PC-9 (cell line): ENCODE measurements around the gene ZCCHC18. TPM values are rescaled to one million over a fixed set of nuclear protein-coding genes. Genes with fewer than 3 reads are reported as not detected.
"Not testable (repeated sequence)": the region's sequence is repeated elsewhere in the genome, so short reads cannot be mapped to it uniquely, and the experiment has no call there.

ENCODE experiments used
- BruUV-seq: library from RNA; stranded (reverse); fragments of 400-500 nt; replicated peaks from 2 replicates; lab custom pipeline; 2021; lab: Mats Ljungman, UMichigan
- CTCF ChIA-PET: fragments of 300-600 bp; sonication (Branson Sonifier 250); formaldehyde crosslinking; loops from one replicate; lab custom pipeline; 2022; ENCODE audit warnings: antibody characterized with exemption; lab: Charles Lee
- POLR2A ChIA-PET: fragments of 300-600 bp; sonication (Branson Sonifier 250); formaldehyde crosslinking; loops from one replicate; lab custom pipeline; 2022; ENCODE audit warnings: antibody characterized with exemption; ENCODE audit not compliant: unreplicated experiment; lab: Charles Lee
- DNase-seq, 2 experiments: peaks; one replicate each; pipeline versions ENCODE4 v3.0.0 to v3.0.0-alpha.2; 2015 to 2022; ENCODE audit warnings: mixed read lengths in 1 of 2
- H2AFZ ChIP-seq: fragments of 200-600 bp; sonication (generic); 2 replicates; pipeline ENCODE4 v1.8.1; 2017; ENCODE audit warnings: antibody characterized with exemption
- H3F3A ChIP-seq: fragments of 200-600 bp; sonication (generic); 2 replicates; pipeline ENCODE4 v1.8.1; 2017; ENCODE audit warnings: antibody characterized with exemption, mild to moderate bottlenecking, low read depth; ENCODE audit not compliant: insufficient read depth
- H3K27ac ChIP-seq: fragments of 200-600 bp; sonication (generic); 2 replicates; pipeline ENCODE4 v1.6.1; 2016; ENCODE audit warnings: mixed run types
- H3K27me3 ChIP-seq: fragments of 200-600 bp; sonication (generic); 2 replicates; pipeline ENCODE4 v1.6.1; 2016; ENCODE audit warnings: low read depth, mixed run types; ENCODE audit not compliant: insufficient read depth
- H3K36me3 ChIP-seq: fragments of 200-600 bp; sonication (generic); 2 replicates; pipeline ENCODE4 v1.6.1; 2016; ENCODE audit warnings: low read depth, mixed run types
- H3K4me1 ChIP-seq: fragments of 200-600 bp; sonication (generic); replicated peaks from 2 replicates; pipeline ENCODE4 v1.6.1; 2016; ENCODE audit warnings: mixed run types; ENCODE audit not compliant: insufficient read depth
- H3K4me2 ChIP-seq: fragments of 200-600 bp; sonication (generic); 2 replicates; pipeline ENCODE4 v1.6.1; 2017; ENCODE audit warnings: mixed run types
- H3K4me3 ChIP-seq: fragments of 200-600 bp; sonication (generic); 2 replicates; pipeline ENCODE4 v1.6.1; 2016; ENCODE audit warnings: mixed run types
- H3K79me2 ChIP-seq: fragments of 200-600 bp; sonication (generic); 2 replicates; pipeline ENCODE4 v1.6.1; 2017; ENCODE audit warnings: low read depth, mixed run types
- H3K9me2 ChIP-seq: fragments of 200-600 bp; sonication (generic); 2 replicates; pipeline ENCODE4 v1.8.1; 2017; ENCODE audit warnings: mild to moderate bottlenecking; ENCODE audit not compliant: insufficient read depth
- H3K9me3 ChIP-seq: fragments of 200-600 bp; sonication (generic); 2 replicates; pipeline ENCODE4 v1.8.1; 2016; ENCODE audit warnings: low read depth; ENCODE audit not compliant: insufficient read depth
- H4K20me1 ChIP-seq: fragments of 200-600 bp; sonication (generic); 2 replicates; pipeline ENCODE4 v1.8.1; 2017; ENCODE audit not compliant: insufficient read depth
- EZH2 ChIP-seq: fragments of 200-600 bp; sonication (generic); IDR thresholded peaks from 2 replicates; pipeline ENCODE4 v1.8.0; 2017; ENCODE audit warnings: antibody characterized with exemption, low read depth
- intact Hi-C: fragments of 100-400 bp; cut with micrococcal nuclease; formaldehyde crosslinking; loops from one replicate; pipeline ENCODE4 v1.10.0; 2022; ENCODE audit not compliant: unreplicated experiment
- total RNA-seq: library from RNA; stranded (reverse); gene quantifications from 2 replicates; pipeline ENCODE4 v1.2.3, GENCODE V29; 2021
- TF ChIP-seq, protein P1 (sequence below): fragments of 200-600 bp; sonication (generic); conservative IDR thresholded peaks from 2 replicates; pipeline ENCODE4 v1.6.1; 2017; ENCODE audit warnings: mixed run types, antibody characterized with exemption, mild to moderate bottlenecking, moderate library complexity

ZCCHC18 gene
- total RNA-seq, 1 experiment from 2014 or later: not detected

GRCh38 chrX:104104676-104105075, 7.6 kb upstream of the ZCCHC18 start:
- Histone ChIP-seq H3K4me1 (no peaks in the 10 kb centered on the region), H3K9me3 (no peaks in the 10 kb centered on the region), H3K27ac (no peak overlapping the region), H3K36me3 (no peaks in the 10 kb centered on the region), H3K27me3 (peaks cover 52% of the 10 kb centered on the region), H3K4me3 (no peak overlapping the region), H4K20me1 (no peaks in the 10 kb centered on the region), H3F3A (no peaks in the 10 kb centered on the region), H2AFZ (no peak overlapping the region), H3K79me2 (no peaks in the 10 kb centered on the region), H3K4me2 (no peak overlapping the region), H3K9me2 (no peaks in the 10 kb centered on the region)
- POLR2A ChIA-PET: no interaction called here
- no TSS peak for BruUV-seq
- no peak for TF ChIP-seq EZH2
- TF ChIP-seq, protein P1, sequence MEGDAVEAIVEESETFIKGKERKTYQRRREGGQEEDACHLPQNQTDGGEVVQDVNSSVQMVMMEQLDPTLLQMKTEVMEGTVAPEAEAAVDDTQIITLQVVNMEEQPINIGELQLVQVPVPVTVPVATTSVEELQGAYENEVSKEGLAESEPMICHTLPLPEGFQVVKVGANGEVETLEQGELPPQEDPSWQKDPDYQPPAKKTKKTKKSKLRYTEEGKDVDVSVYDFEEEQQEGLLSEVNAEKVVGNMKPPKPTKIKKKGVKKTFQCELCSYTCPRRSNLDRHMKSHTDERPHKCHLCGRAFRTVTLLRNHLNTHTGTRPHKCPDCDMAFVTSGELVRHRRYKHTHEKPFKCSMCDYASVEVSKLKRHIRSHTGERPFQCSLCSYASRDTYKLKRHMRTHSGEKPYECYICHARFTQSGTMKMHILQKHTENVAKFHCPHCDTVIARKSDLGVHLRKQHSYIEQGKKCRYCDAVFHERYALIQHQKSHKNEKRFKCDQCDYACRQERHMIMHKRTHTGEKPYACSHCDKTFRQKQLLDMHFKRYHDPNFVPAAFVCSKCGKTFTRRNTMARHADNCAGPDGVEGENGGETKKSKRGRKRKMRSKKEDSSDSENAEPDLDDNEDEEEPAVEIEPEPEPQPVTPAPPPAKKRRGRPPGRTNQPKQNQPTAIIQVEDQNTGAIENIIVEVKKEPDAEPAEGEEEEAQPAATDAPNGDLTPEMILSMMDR: no peak
- DNase-seq: no peak
- intact Hi-C loops: no loop called here
- CTCF ChIA-PET: no interaction called here

DNA sequence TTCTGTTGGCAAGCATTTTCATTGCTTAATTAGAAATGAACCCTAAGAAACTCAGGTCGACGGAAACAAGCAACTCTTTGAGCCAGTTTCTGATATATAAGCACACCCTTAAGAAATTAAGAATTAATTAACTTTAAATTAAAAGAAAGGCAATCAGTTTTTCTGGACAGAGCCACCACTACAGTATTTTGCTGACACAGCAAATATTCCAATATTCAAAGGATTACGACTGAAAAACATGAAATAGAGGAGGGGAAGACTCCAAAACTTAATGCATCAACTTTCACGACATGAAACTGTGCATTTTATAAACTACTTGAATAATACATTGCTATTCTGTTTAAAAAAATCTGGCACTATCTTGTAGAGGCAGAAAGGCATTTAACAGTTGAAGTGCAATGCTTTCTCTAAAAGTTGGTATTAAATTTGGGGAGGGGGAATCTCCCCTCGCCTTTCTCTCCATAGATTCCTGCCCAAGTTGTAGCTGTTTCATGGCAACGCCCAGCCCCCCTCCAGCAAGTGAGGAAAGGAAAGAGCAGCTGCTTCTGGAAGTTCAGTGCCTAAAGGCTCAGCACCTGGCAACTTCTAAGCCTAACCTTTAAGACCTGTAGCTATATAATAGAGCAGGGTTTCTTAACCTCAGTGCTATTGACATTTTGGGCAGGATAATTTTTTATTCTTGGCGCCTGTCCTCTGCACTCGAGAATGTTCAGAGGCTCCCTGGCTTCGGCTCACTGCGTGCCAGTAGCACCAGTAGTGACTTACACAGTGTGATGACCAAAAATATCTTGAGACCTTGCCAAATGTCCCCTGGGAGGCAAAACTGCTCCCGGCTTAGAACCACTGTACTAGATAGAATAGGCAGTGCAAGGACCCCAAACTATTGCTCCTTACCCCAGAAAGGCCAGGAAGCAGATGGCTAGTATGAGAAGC, 6.7 kb upstream of the ZCCHC18 start:
- DNase-seq: no peak
- no peaks in the 10 kb centered on the region for H3K79me2 ChIP-seq
- H3K4me2 ChIP-seq: no peak overlapping the region
- ChIA-PET CTCF (no interaction called here), POLR2A (no interaction called here)
- H3K9me2 ChIP-seq: no peaks in the 10 kb centered on the region
- no peak overlapping the region for H2AFZ ChIP-seq
- H3K4me1 ChIP-seq: no peaks in the 10 kb centered on the region
- intact Hi-C loops: no loop called here
- no TSS peak for BruUV-seq
- no peaks in the 10 kb centered on the region for H4K20me1 ChIP-seq
- no peaks in the 10 kb centered on the region for H3F3A ChIP-seq
- H3K27me3 ChIP-seq: peaks cover 52% of the 10 kb centered on the region
- no peaks in the 10 kb centered on the region for H3K36me3 ChIP-seq
- TF ChIP-seq EZH2: no peak
- TF ChIP-seq, protein P1: no peak
- H3K9me3 ChIP-seq: no peaks in the 10 kb centered on the region
- H3K4me3 ChIP-seq: no peak overlapping the region
- H3K27ac ChIP-seq: no peak overlapping the region

- no TSS peak for BruUV-seq
- CTCF ChIA-PET: no interaction called here
- peaks cover 53% of the 10 kb centered on the region for H3K27me3 ChIP-seq
- TF ChIP-seq EZH2: no peak
- TF ChIP-seq, protein P1: no peak
- H3K9me2 ChIP-seq: no peaks in the 10 kb centered on the region
- no peak overlapping the region for H3K4me2 ChIP-seq
- intact Hi-C loops: no loop called here
- H3K9me3 ChIP-seq: no peaks in the 10 kb centered on the region
- DNase-seq: no peak
- H4K20me1 ChIP-seq: no peaks in the 10 kb centered on the region
- no peak overlapping the region for H3K4me3 ChIP-seq
- POLR2A ChIA-PET: no interaction called here
- no peaks in the 10 kb centered on the region for H3K4me1 ChIP-seq
- no peaks in the 10 kb centered on the region for H3K79me2 ChIP-seq
- H3F3A ChIP-seq: no peaks in the 10 kb centered on the region
- no peak overlapping the region for H2AFZ ChIP-seq
- H3K27ac ChIP-seq: no peak overlapping the region
- H3K36me3 ChIP-seq: no peaks in the 10 kb centered on the region
These were observed 3.4 kb upstream of the ZCCHC18 start for GRCh38 chrX:104108955-104109354.

DNA sequence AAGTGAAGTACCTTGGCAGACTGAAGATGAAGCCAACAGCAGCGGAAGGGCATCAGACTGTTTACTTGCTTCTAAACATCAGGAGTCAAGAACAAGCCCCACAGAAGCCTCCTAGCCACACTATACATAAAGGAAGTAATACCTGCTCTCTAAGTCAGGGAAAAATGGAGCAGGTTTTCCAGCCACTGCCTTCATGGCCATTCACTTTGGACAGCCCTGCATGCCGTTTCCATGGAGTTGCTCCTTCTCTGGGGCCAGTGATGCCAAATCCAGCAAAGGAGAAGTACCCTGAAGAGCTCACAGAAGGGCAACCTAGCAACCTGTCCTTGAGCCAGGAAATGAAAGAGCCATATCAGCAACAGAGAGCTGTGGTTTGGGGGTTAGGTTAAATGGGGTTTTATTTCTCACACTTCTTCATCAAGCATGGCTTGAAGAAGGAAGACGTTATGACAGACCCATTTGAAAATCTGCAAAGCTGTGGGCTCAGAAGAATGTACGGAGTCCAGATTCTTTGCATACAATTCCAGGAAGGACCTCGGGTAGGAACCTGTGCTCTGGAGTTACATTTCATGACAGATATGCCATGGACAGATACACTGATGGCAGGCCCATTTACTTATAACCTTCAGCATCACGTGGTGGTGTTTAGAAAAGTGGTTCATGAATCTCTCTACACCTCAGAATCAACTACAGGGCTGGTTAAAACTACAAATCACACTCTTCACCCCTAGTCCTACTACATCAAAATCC, 1.7 kb upstream of the ZCCHC18 start:
- intact Hi-C loops, H3K36me3 ChIP-seq, DNase-seq, H3K79me2 ChIP-seq, H3F3A ChIP-seq, POLR2A ChIA-PET, H2AFZ ChIP-seq, H4K20me1 ChIP-seq, BruUV-seq, H3K9me2 ChIP-seq, H3K27ac ChIP-seq, H3K4me2 ChIP-seq, H3K4me3 ChIP-seq, H3K9me3 ChIP-seq, H3K4me1 ChIP-seq, CTCF ChIA-PET: not testable (repeated sequence)
- peaks cover 48% of the 10 kb centered on the region for H3K27me3 ChIP-seq
